ENCODE results near the gene PRPF8.
A peak's percentile ranks its signal among the peaks of the same experiment; 100 is the strongest.
"Not testable (repeated sequence)": the region's sequence is repeated elsewhere in the genome, so short reads cannot be mapped to it uniquely, and the experiment has no call there.

PRPF8 gene

GRCh38 chr17:1716076-1716911 lies 31.6 kb upstream of the PRPF8 start:
- DNase-seq = peak; percentile 100

- no peak for DNase-seq
These were observed 31.1 kb upstream of the PRPF8 start for GRCh38 chr17:1715803-1716075.

DNA sequence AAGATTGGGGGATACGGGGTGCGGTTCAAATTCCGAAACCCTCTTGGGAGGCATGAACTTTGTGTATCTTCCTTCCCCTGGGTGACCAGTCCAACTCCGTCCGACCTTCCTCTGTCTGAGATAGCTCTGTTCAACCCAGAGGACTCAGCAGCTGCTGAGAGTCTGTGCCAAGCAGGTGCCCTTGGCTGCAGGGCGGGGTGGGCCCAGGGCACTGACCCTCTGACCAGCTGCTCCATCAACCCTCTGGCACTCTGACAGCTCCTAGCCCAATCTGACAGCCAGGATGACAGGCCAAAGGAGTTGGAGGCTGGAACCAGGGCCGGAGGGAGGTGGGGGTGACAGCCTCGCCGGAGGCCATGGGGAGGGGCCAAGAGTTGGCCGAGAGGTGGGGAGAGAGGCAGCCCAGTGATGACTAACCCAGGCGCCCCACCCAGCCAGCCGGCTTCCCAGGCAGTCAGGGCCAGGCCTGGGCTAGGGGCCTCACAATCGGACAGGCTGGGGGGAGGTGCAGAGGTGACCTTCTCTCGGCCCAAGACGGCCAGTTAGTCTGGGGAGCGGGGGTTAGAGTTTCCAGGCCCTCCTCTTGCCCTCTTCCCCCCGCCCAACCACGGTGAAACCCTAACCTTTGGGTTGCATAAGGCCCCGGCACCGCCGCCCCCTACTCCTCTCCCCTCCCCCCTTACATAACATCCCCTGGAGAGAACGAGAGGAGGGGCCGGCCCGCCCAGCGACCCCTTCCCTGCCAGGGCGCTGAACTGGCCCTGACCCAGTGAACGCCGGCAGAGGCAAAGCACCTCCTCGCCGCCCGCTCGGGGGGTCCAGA lies 30.5 kb upstream of the PRPF8 start:
- DNase-seq = peak; percentile 63

GRCh38 chr17:1714427-1714979 lies 29.8 kb upstream of the PRPF8 start:
- peak; percentile 46 for DNase-seq

DNA sequence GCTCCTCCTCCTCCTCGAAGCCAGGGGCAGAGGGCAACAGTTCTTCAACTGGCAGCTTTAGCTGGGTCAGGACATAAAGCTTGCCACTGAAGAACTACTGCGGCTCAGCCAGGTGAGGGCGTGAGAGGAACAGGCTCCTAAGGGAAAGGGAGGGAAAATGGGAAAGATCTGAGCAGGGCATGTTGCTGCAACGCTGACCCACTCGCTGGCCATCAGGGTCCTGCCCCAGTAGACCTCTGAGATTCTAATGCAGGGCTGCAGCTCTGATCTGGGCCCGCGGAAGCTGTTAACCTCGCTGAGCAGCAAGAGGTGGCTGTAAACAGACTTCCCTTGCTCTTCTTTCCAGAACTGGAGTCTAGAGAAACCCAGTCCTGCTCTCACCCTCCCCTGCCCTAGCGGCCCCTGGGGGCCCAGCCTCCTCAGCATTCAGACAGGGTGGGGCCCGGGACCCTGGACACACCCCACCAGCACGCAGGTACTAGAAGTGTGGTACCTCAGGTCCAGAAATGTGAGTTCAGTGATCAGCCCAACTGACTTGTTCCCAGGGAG lies 29.3 kb upstream of the PRPF8 start:
- DNase-seq = no peak

GRCh38 chr17:1713160-1713877 lies 28.7 kb upstream of the PRPF8 start:
- DNase-seq = no peak

- DNase-seq = no peak
These were observed 27.6 kb upstream of the PRPF8 start for GRCh38 chr17:1712271-1712670.

- DNase-seq = no peak
These were observed 27.1 kb upstream of the PRPF8 start for GRCh38 chr17:1711804-1712203.

- DNase-seq = no peak
These were observed 26.3 kb upstream of the PRPF8 start for GRCh38 chr17:1710807-1711553.

- DNase-seq = peak; percentile 42
These were observed 25.5 kb upstream of the PRPF8 start, which contains the start of gene TLCD2 for GRCh38 chr17:1709971-1710806. Gene TLCD2, minus strand, starts transcription at chr17:1710377. Its CDS starts 135 bp downstream, at chr17:1710242.

- DNase-seq = no peak
These were observed 24.8 kb upstream of the PRPF8 start for GRCh38 chr17:1709403-1709951.

GRCh38 chr17:1708791-1709346 lies 24.2 kb upstream of the PRPF8 start:
- DNase-seq = not testable (repeated sequence)

GRCh38 chr17:1707107-1707506 lies 22.4 kb upstream of the PRPF8 start:
- no peak for DNase-seq

- DNase-seq = no peak
These were observed 20.3 kb upstream of the PRPF8 start for GRCh38 chr17:1705004-1705403.

- no peak for DNase-seq
These were observed 18.4 kb upstream of the PRPF8 start for GRCh38 chr17:1703063-1703462.

DNA sequence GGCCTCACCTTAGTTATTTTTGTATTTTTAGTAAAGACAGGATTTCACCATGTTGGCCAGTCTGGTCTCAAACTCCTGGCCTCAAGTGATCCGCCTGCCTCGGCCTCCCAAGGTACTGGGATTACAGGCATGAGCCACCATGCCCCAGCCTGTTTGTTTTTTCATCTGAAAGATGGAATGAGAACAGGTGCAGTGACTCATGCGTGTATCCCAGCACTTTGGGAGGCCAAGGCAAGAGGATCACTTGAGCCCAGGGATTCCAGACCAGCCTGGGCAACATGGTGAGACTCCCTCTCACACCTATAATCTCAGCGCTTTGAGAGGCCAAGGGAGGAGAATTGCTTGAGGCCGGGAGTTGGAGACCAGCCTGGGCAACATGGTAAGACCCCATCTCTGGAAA lies 15.2 kb upstream of the PRPF8 start:
- DNase-seq = not testable (repeated sequence)

- no peak for DNase-seq
These were observed 13.0 kb upstream of the PRPF8 start for GRCh38 chr17:1697681-1698080.

DNA sequence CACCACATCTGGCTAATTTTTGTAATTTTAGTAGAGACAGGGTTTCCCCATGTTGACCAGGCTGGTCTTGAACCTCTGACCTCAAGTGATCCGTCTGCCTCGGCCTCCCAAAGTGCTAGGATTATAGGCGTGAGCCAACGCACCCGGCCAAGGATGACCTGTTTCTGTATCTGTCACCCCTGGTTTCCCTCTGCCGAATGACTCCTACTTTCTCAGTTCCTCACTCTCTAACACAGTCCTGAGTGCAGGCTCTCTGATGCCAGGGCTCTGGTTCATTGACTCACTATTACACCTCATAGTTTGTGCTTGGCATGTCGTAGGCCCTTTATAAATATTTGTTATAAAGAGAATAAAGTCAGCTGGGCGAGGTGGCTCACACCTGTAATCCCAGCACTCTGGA lies 10.7 kb upstream of the PRPF8 start:
- no peak for DNase-seq

GRCh38 chr17:1693339-1693738 lies 8.7 kb upstream of the PRPF8 start:
- DNase-seq = no peak

DNA sequence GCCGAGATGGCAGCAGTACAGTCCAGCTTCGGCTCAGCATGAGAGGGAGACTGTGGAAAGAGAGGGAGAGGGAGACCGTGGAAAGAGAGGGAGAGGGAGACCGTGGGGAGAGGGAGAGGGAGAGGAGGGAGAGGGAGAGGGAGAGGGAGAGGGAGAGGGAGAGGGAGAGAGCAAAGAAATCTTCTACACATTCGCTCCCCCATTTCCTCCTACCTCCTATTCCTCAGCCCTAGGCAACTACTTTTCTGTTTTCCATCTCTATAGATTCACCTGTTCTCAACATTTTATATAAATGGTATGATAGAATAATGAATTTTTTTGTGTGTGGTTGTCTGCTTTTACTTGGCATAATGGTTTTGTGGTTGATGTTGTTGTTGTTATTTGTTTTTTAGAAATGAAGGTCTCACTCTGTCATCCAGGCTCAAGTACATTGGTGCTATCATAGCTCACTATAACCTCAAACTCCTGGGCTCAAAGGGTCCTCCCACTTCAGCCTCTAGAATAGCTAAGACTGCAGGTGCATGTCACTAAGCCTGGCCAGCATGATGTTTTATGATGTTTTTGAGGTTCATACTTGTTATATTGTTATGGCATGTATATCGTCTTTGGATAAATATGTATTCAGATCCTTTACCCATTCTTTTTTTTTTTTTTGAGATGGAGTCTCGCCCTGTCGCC lies 6.0 kb upstream of the PRPF8 start:
- DNase-seq = no peak
